ENCODE data around the gene FLNA.

Gene FLNA

GRCh38 chrX:154317391-154317995 is 56.9 kb downstream of the FLNA start:
- peak; percentile 66 for DNase-seq
- Histone ChIP-seq H3K79me1 (ENCODE audit: low read length) (no peaks in the 10 kb centered on the region), H3K79me2 (ENCODE audit: control insufficient read depth, insufficient read depth, low read length) (no peaks in the 10 kb centered on the region), H4K5ac (ENCODE audit: low read length) (no peak overlapping the region), H3K36me3 (ENCODE audit: control insufficient read depth, insufficient read depth, low read length) (no peaks in the 10 kb centered on the region), H2AK5ac (ENCODE audit: low read length) (no peak overlapping the region), H3K18ac (ENCODE audit: low read length) (no peak overlapping the region), H3K4me3 (ENCODE audit: low read length) (no peak overlapping the region), H3K4me2 (ENCODE audit: low read length) (no peak overlapping the region), H2BK15ac (replicated peaks; ENCODE audit: low read depth) (no peak overlapping the region), H3K23ac (ENCODE audit: low read length) (no peak overlapping the region), H3K27ac (ENCODE audit: low read depth, low read length) (no peak overlapping the region), H2BK5ac (ENCODE audit: low read length) (no peak overlapping the region), H3K4ac (ENCODE audit: low read depth, low read length) (no peak overlapping the region), H2BK120ac (ENCODE audit: low read depth, low read length) (no peak overlapping the region), H3K27me3 (ENCODE audit: insufficient read depth, low read length, poor library complexity) (no peaks in the 10 kb centered on the region), H3K9ac (ENCODE audit: low read length) (no peak overlapping the region), H3K4me1 (ENCODE audit: control insufficient read depth, low read depth, low read length) (no peaks in the 10 kb centered on the region), H4K8ac (ENCODE audit: low read depth, low read length) (no peak overlapping the region), H3K56ac (ENCODE audit: low read length) (no peak overlapping the region)
- WGBS (ENCODE audit: extremely low coverage, insufficient coverage, low lambda C conversion rate): no CpG with 5 or more reads among the region's 7 CpGs

GRCh38 chrX:154315416-154315815 is 59.0 kb downstream of the FLNA start:
- Histone ChIP-seq H2BK120ac (ENCODE audit: low read depth, low read length) (no peak overlapping the region), H3K23ac (ENCODE audit: low read length) (no peak overlapping the region), H3K36me3 (ENCODE audit: control insufficient read depth, insufficient read depth, low read length) (no peaks in the 10 kb centered on the region), H3K4me1 (ENCODE audit: control insufficient read depth, low read depth, low read length) (no peaks in the 10 kb centered on the region), H2BK15ac (replicated peaks; ENCODE audit: low read depth) (no peak overlapping the region), H3K4ac (ENCODE audit: low read depth, low read length) (no peak overlapping the region), H4K5ac (ENCODE audit: low read length) (no peak overlapping the region), H3K4me3 (ENCODE audit: low read length) (no peak overlapping the region), H2BK5ac (ENCODE audit: low read length) (no peak overlapping the region), H3K79me2 (ENCODE audit: control insufficient read depth, insufficient read depth, low read length) (no peaks in the 10 kb centered on the region), H3K27ac (ENCODE audit: low read depth, low read length) (no peak overlapping the region), H3K27me3 (ENCODE audit: insufficient read depth, low read length, poor library complexity) (no peaks in the 10 kb centered on the region), H3K56ac (ENCODE audit: low read length) (no peak overlapping the region), H3K79me1 (ENCODE audit: low read length) (no peaks in the 10 kb centered on the region), H3K4me2 (ENCODE audit: low read length) (no peak overlapping the region), H4K8ac (ENCODE audit: low read depth, low read length) (no peak overlapping the region), H2AK5ac (ENCODE audit: low read length) (no peak overlapping the region), H3K9ac (ENCODE audit: low read length) (no peak overlapping the region), H3K18ac (ENCODE audit: low read length) (no peak overlapping the region)
- DNase-seq: no peak
- WGBS (ENCODE audit: extremely low coverage, insufficient coverage, low lambda C conversion rate): no CpG with 5 or more reads among the region's 3 CpGs

- H3K56ac ChIP-seq (ENCODE audit: low read length): no peak overlapping the region
- H2AK5ac ChIP-seq (ENCODE audit: low read length): no peak overlapping the region
- no peaks in the 10 kb centered on the region for H3K27me3 ChIP-seq (ENCODE audit: insufficient read depth, low read length, poor library complexity)
- no peak overlapping the region for H2BK5ac ChIP-seq (ENCODE audit: low read length)
- H2BK15ac ChIP-seq (replicated peaks; ENCODE audit: low read depth): no peak overlapping the region
- H3K79me1 ChIP-seq (ENCODE audit: low read length): no peaks in the 10 kb centered on the region
- no peak overlapping the region for H3K27ac ChIP-seq (ENCODE audit: low read depth, low read length)
- no peak overlapping the region for H3K4me2 ChIP-seq (ENCODE audit: low read length)
- DNase-seq: no peak
- H3K36me3 ChIP-seq (ENCODE audit: control insufficient read depth, insufficient read depth, low read length): no peaks in the 10 kb centered on the region
- H3K79me2 ChIP-seq (ENCODE audit: control insufficient read depth, insufficient read depth, low read length): no peaks in the 10 kb centered on the region
- H3K9ac ChIP-seq (ENCODE audit: low read length): no peak overlapping the region
- H2BK120ac ChIP-seq (ENCODE audit: low read depth, low read length): no peak overlapping the region
- H3K23ac ChIP-seq (ENCODE audit: low read length): no peak overlapping the region
- no CpG with 5 or more reads among the region's 5 CpGs for WGBS (ENCODE audit: extremely low coverage, insufficient coverage, low lambda C conversion rate)
- H3K4me1 ChIP-seq (ENCODE audit: control insufficient read depth, low read depth, low read length): no peaks in the 10 kb centered on the region
- no peak overlapping the region for H3K4ac ChIP-seq (ENCODE audit: low read depth, low read length)
- H3K4me3 ChIP-seq (ENCODE audit: low read length): no peak overlapping the region
- no peak overlapping the region for H4K8ac ChIP-seq (ENCODE audit: low read depth, low read length)
- no peak overlapping the region for H4K5ac ChIP-seq (ENCODE audit: low read length)
- no peak overlapping the region for H3K18ac ChIP-seq (ENCODE audit: low read length)
Observed at GRCh38 chrX:154313147-154313546, 61.3 kb downstream of the FLNA start.

GRCh38 chrX:154312116-154312515 is 62.3 kb downstream of the FLNA start:
- Histone ChIP-seq H3K56ac (ENCODE audit: low read length) (no peak overlapping the region), H3K36me3 (ENCODE audit: control insufficient read depth, insufficient read depth, low read length) (no peaks in the 10 kb centered on the region), H3K79me2 (ENCODE audit: control insufficient read depth, insufficient read depth, low read length) (no peaks in the 10 kb centered on the region), H3K27ac (ENCODE audit: low read depth, low read length) (no peak overlapping the region), H2BK5ac (ENCODE audit: low read length) (no peak overlapping the region), H3K4ac (ENCODE audit: low read depth, low read length) (no peak overlapping the region), H2BK15ac (replicated peaks; ENCODE audit: low read depth) (no peak overlapping the region), H3K27me3 (ENCODE audit: insufficient read depth, low read length, poor library complexity) (no peaks in the 10 kb centered on the region), H3K23ac (ENCODE audit: low read length) (no peak overlapping the region), H3K79me1 (ENCODE audit: low read length) (no peaks in the 10 kb centered on the region), H3K4me1 (ENCODE audit: control insufficient read depth, low read depth, low read length) (no peaks in the 10 kb centered on the region), H3K4me3 (ENCODE audit: low read length) (no peak overlapping the region), H4K8ac (ENCODE audit: low read depth, low read length) (no peak overlapping the region), H2AK5ac (ENCODE audit: low read length) (no peak overlapping the region), H3K18ac (ENCODE audit: low read length) (no peak overlapping the region), H2BK120ac (ENCODE audit: low read depth, low read length) (no peak overlapping the region), H3K4me2 (ENCODE audit: low read length) (no peak overlapping the region), H3K9ac (ENCODE audit: low read length) (no peak overlapping the region), H4K5ac (ENCODE audit: low read length) (no peak overlapping the region)
- no CpG with 5 or more reads among the region's 7 CpGs for WGBS (ENCODE audit: extremely low coverage, insufficient coverage, low lambda C conversion rate)
- DNase-seq: no peak

- no peaks in the 10 kb centered on the region for H3K79me2 ChIP-seq (ENCODE audit: control insufficient read depth, insufficient read depth, low read length)
- H3K4me2 ChIP-seq (ENCODE audit: low read length): no peak overlapping the region
- H4K5ac ChIP-seq (ENCODE audit: low read length): no peak overlapping the region
- no peak overlapping the region for H3K9ac ChIP-seq (ENCODE audit: low read length)
- no peak overlapping the region for H2BK5ac ChIP-seq (ENCODE audit: low read length)
- no peak overlapping the region for H4K8ac ChIP-seq (ENCODE audit: low read depth, low read length)
- H3K18ac ChIP-seq (ENCODE audit: low read length): no peak overlapping the region
- H3K27me3 ChIP-seq (ENCODE audit: insufficient read depth, low read length, poor library complexity): no peaks in the 10 kb centered on the region
- H3K56ac ChIP-seq (ENCODE audit: low read length): no peak overlapping the region
- H3K4ac ChIP-seq (ENCODE audit: low read depth, low read length): no peak overlapping the region
- H3K27ac ChIP-seq (ENCODE audit: low read depth, low read length): no peak overlapping the region
- no peaks in the 10 kb centered on the region for H3K4me1 ChIP-seq (ENCODE audit: control insufficient read depth, low read depth, low read length)
- H3K79me1 ChIP-seq (ENCODE audit: low read length): no peaks in the 10 kb centered on the region
- no peak overlapping the region for H3K23ac ChIP-seq (ENCODE audit: low read length)
- H2BK15ac ChIP-seq (replicated peaks; ENCODE audit: low read depth): no peak overlapping the region
- no peak overlapping the region for H3K4me3 ChIP-seq (ENCODE audit: low read length)
- DNase-seq: no peak
- no peaks in the 10 kb centered on the region for H3K36me3 ChIP-seq (ENCODE audit: control insufficient read depth, insufficient read depth, low read length)
- no peak overlapping the region for H2AK5ac ChIP-seq (ENCODE audit: low read length)
- no CpG with 5 or more reads among the region's 19 CpGs for WGBS (ENCODE audit: extremely low coverage, insufficient coverage, low lambda C conversion rate)
- no peak overlapping the region for H2BK120ac ChIP-seq (ENCODE audit: low read depth, low read length)
Observed at GRCh38 chrX:154310616-154311536, 63.6 kb downstream of the FLNA start.

All from mesendoderm (in vitro differentiated cells).